Measurements from ENCODE around the gene LRP1.

The LRP1 gene

DNA sequence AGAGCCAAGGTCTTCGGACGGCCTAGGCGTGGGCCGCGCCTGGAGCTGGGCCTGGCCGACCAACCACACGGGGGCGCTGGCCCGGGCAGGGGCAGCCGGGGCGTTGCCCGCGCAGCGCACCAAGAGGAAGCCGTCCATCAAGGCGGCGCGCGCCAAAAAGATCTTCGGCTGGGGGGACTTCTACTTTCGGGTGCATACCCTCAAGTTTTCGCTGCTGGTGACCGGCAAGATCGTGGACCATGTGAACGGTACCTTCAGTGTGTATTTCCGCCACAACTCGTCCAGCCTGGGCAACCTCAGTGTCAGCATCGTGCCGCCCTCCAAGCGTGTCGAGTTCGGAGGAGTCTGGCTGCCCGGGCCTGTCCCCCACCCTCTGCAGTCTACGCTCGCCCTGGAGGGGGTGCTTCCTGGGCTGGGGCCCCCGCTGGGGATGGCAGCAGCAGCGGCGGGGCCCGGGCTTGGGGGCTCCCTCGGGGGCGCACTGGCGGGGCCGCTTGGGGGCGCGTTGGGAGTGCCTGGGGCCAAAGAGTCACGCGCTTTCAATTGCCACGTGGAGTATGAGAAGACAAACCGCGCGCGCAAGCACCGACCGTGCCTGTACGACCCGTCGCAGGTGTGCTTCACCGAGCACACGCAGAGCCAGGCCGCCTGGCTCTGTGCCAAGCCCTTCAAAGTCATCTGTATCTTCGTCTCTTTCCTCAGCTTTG, 96.8 kb downstream of the LRP1 start:
- Histone ChIP-seq H4K20me1 (ENCODE audit: insufficient read depth) (no peaks in the 10 kb centered on the region), H3K27ac (no peak overlapping the region), H3K9ac (no peak overlapping the region), H2AFZ (ENCODE audit: low read depth) (no peak overlapping the region), H3K27me3 (ENCODE audit: insufficient read depth, low read depth) (peaks cover 32% of the 10 kb centered on the region), H3K4me3 (IDR thresholded peaks at IDR 0.05; ENCODE audit: insufficient read depth, low read depth, low read length) (no peak overlapping the region), H3K36me3 (ENCODE audit: insufficient read depth) (no peaks in the 10 kb centered on the region), H3K4me2 (no peak overlapping the region), H3K79me2 (ENCODE audit: insufficient read depth, low read depth) (peaks cover 11% of the 10 kb centered on the region), H3K4me1 (ENCODE audit: low read depth, poor library complexity, severe bottlenecking) (peaks cover 11% of the 10 kb centered on the region)
- TF ChIP-seq, protein P1, sequence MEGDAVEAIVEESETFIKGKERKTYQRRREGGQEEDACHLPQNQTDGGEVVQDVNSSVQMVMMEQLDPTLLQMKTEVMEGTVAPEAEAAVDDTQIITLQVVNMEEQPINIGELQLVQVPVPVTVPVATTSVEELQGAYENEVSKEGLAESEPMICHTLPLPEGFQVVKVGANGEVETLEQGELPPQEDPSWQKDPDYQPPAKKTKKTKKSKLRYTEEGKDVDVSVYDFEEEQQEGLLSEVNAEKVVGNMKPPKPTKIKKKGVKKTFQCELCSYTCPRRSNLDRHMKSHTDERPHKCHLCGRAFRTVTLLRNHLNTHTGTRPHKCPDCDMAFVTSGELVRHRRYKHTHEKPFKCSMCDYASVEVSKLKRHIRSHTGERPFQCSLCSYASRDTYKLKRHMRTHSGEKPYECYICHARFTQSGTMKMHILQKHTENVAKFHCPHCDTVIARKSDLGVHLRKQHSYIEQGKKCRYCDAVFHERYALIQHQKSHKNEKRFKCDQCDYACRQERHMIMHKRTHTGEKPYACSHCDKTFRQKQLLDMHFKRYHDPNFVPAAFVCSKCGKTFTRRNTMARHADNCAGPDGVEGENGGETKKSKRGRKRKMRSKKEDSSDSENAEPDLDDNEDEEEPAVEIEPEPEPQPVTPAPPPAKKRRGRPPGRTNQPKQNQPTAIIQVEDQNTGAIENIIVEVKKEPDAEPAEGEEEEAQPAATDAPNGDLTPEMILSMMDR (conservative IDR thresholded peaks at IDR 0.05; ENCODE audit: low read depth, low read length) = no peak; the same call in 1 of the 2 replicates

DNA sequence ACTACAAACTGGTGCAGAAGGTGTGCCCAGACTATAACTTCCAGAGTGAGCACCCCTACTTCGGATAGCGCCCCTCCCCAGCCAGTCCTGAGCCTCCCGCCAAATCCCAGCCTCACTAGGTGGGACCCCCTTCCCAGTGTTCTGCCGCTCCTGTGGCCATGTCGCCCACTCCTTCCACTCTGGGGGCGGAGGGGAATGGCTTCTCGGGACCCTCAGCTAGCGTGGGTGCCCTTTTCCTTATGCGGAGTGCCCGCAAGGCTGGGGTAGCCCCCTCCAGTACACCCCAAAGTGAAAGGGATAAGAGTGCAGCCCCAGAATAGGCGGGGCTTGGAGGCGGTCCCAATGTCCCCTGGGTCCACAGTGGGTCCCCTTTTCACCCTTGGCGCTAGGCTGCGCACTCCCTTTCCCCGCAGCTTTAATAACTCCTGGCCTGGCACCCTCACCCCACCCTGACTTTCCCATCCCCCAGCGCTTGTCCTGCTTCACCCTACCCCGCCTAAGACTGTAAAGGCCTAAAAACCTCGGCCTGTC, 97.5 kb downstream of the LRP1 start:
- no peak overlapping the region for H3K4me2 ChIP-seq
- H3K79me2 ChIP-seq (ENCODE audit: insufficient read depth, low read depth) = peaks cover 17% of the 10 kb centered on the region
- no peak overlapping the region for H3K9ac ChIP-seq
- H4K20me1 ChIP-seq (ENCODE audit: insufficient read depth) = no peaks in the 10 kb centered on the region
- H2AFZ ChIP-seq (ENCODE audit: low read depth) = no peak overlapping the region
- no peaks in the 10 kb centered on the region for H3K36me3 ChIP-seq (ENCODE audit: insufficient read depth)
- TF ChIP-seq, protein P1 (conservative IDR thresholded peaks at IDR 0.05; ENCODE audit: low read depth, low read length) = no peak
- no peak overlapping the region for H3K4me3 ChIP-seq (IDR thresholded peaks at IDR 0.05; ENCODE audit: insufficient read depth, low read depth, low read length)
- peaks cover 26% of the 10 kb centered on the region for H3K27me3 ChIP-seq (ENCODE audit: insufficient read depth, low read depth)
- peaks cover 15% of the 10 kb centered on the region for H3K4me1 ChIP-seq (ENCODE audit: low read depth, poor library complexity, severe bottlenecking)
- H3K27ac ChIP-seq = no peak overlapping the region

DNA sequence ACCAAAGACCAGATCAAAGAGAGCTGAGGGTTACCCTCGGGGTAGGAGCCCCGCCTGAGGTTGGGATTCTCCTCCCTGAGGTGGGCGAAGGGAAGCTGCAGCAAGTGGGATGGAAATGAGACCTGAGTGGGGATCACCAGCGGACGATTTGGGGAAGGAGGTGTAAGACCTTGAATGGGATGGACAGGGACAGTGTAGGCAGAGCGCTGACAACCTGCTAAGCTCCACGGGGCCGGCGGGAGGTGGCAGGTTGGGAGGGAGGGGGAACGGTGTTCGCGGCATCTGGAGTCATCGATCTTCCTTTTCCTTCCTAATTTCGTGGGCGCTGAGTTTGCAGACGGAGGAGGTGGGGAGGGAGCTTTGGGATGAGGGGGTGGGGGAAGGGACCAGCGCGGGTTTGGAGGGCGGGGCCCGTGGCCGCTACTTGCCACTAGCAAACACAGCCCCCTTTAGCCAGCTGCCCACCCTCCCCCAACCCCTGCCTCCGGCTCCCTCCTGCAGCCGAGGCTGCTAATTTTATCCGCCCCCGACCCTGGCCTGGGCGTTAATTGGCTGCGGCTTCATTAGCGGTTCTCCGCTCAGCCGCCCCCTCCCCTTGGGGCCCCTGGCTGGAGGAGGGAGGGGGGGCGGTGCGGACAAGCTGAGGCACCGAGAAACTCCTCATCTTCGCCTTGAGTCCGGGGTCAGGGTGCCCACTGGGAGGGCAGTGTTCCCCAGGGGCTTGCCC, 98.5 kb downstream of the LRP1 start:
- H3K27ac ChIP-seq = no peak overlapping the region
- no peak overlapping the region for H3K9ac ChIP-seq
- H3K4me2 ChIP-seq = no peak overlapping the region
- H3K36me3 ChIP-seq (ENCODE audit: insufficient read depth) = no peaks in the 10 kb centered on the region; the same call in 1 of the 2 replicates
- TF ChIP-seq, protein P1 (conservative IDR thresholded peaks at IDR 0.05; ENCODE audit: low read depth, low read length) = no peak
- H2AFZ ChIP-seq (ENCODE audit: low read depth) = no peak overlapping the region
- H3K27me3 ChIP-seq (ENCODE audit: insufficient read depth, low read depth) = peaks cover 16% of the 10 kb centered on the region
- H3K4me3 ChIP-seq (IDR thresholded peaks at IDR 0.05; ENCODE audit: insufficient read depth, low read depth, low read length) = no peak overlapping the region
- peaks cover 25% of the 10 kb centered on the region for H3K4me1 ChIP-seq (ENCODE audit: low read depth, poor library complexity, severe bottlenecking)
- no peaks in the 10 kb centered on the region for H4K20me1 ChIP-seq (ENCODE audit: insufficient read depth)
- H3K79me2 ChIP-seq (ENCODE audit: insufficient read depth, low read depth) = peaks cover 28% of the 10 kb centered on the region

DNA sequence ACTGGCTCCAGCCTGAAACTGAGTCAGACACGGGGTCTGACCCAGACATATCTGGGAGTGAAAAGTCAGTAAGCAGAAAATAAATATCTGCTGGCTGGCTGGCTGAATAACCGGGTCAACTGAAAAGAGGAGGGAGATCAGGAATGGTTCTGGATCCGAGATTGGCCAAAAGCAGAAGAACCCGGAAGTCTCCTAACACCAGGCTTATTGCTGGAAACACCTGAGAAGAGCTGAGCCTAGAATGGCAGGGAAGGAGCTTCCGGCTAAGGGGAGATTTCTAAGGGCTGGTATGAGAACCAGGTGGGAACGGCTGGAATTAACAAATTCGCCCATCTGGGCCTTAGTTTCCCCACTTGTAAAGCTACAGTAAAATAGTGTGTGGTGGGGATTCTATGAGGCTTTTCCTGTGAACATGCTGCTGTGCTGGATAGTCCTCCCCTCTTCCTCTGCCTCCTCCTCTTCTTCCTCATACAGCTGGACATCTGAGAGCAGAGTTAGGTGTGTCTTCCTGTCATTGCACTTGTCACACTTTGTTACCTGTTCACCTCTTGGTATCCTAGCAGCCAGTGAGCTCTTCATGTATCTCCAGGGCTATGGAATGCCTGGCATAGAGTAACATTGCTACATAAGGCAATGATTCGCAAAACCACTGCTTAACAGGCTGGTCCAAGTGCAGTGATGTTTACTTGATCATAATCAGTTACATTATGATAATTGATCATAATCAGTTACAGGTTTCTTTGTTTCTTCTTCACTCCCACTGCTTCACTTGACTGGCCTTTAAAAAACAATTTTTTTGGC, 99.2 kb downstream of the LRP1 start:
- Histone ChIP-seq H4K20me1 (ENCODE audit: insufficient read depth) (no peaks in the 10 kb centered on the region), H2AFZ (ENCODE audit: low read depth) (no peak overlapping the region), H3K4me2 (no peak overlapping the region), H3K79me2 (ENCODE audit: insufficient read depth, low read depth) (peaks cover 35% of the 10 kb centered on the region), H3K27ac (no peak overlapping the region), H3K36me3 (ENCODE audit: insufficient read depth) (no peaks in the 10 kb centered on the region; the same call in 1 of the 2 replicates), H3K9ac (no peak overlapping the region), H3K4me3 (IDR thresholded peaks at IDR 0.05; ENCODE audit: insufficient read depth, low read depth, low read length) (no peak overlapping the region), H3K27me3 (ENCODE audit: insufficient read depth, low read depth) (peaks cover 8% of the 10 kb centered on the region; the same call in 1 of the 2 replicates), H3K4me1 (ENCODE audit: low read depth, poor library complexity, severe bottlenecking) (peaks cover 27% of the 10 kb centered on the region)
- TF ChIP-seq, protein P1 (conservative IDR thresholded peaks at IDR 0.05; ENCODE audit: low read depth, low read length) = no peak
